Measurements from ENCODE around the gene PLEK.

GRCh38 chr2:68414452-68414851, 49.4 kb downstream of the PLEK start:
- no peak for TF ChIP-seq POLR2A (IDR thresholded peaks at IDR 0.05)
- no peak for TF ChIP-seq CTCF (IDR thresholded peaks at IDR 0.05 in 4 of 5, conservative IDR thresholded peaks at IDR 0.05 in 1 of 5)
